Stimulated activated CD4-positive, alpha-beta T cell treated with anti-CD3 and anti-CD28 coated beads, Interleukin-2, amount 100 ng/mL, for 24 hours (primary cell): ENCODE measurements around the gene RFX4.

Source experiments
- DNase-seq, 2 donors: peaks; one replicate each; pipeline ENCODE4 v3.0.0-alpha.2; 2020

The RFX4 gene

GRCh38 chr12:106582641-106583230 is at the start of gene RFX4:
Gene RFX4, plus strand, starts transcription at chr12:106583004. Its CDS starts 317 bp downstream, at chr12:106583321.
- DNase-seq: no peak

GRCh38 chr12:106541201-106541600 is 41.6 kb upstream of the RFX4 start:
- no peak for DNase-seq

GRCh38 chr12:106551410-106551809 is 31.4 kb upstream of the RFX4 start:
- DNase-seq: no peak

- no peak for DNase-seq
Observed at GRCh38 chr12:106552228-106552627, 30.6 kb upstream of the RFX4 start.

GRCh38 chr12:106564678-106565329 is 18.0 kb upstream of the RFX4 start:
- DNase-seq: no peak

GRCh38 chr12:106566771-106567170 is 16.0 kb upstream of the RFX4 start:
- DNase-seq: no peak

- no peak for DNase-seq
Observed at GRCh38 chr12:106573239-106573638, 9.6 kb upstream of the RFX4 start.

- DNase-seq: no peak
Observed at GRCh38 chr12:106576848-106577247, 6.0 kb upstream of the RFX4 start.

- no peak for DNase-seq
Observed at GRCh38 chr12:106580671-106581508, 1.9 kb upstream of the RFX4 start.

GRCh38 chr12:106581543-106582248 is 1.1 kb upstream of the RFX4 start:
- DNase-seq: no peak

- DNase-seq: no peak
Observed at GRCh38 chr12:106582249-106582591, 584 bp upstream of the RFX4 start.

- DNase-seq: no peak
Observed at GRCh38 chr12:106583242-106584103, 669 bp downstream of the RFX4 start.

- DNase-seq: no peak
Observed at GRCh38 chr12:106584104-106585064, 1.6 kb downstream of the RFX4 start.

GRCh38 chr12:106585105-106585520 is 2.3 kb downstream of the RFX4 start:
- DNase-seq: no peak

- DNase-seq: no peak
Observed at GRCh38 chr12:106585521-106586277, 2.9 kb downstream of the RFX4 start.

GRCh38 chr12:106586278-106586802 is 3.5 kb downstream of the RFX4 start:
- no peak for DNase-seq

GRCh38 chr12:106586803-106587684 is 4.2 kb downstream of the RFX4 start:
- no peak for DNase-seq

- no peak for DNase-seq
Observed at GRCh38 chr12:106588771-106589170, 6.0 kb downstream of the RFX4 start.

GRCh38 chr12:106590601-106591000 is 7.8 kb downstream of the RFX4 start:
- no peak for DNase-seq
